HepG2 (cell line): ENCODE data around the gene ZMYND10. TPM values are rescaled to one million over a fixed set of nuclear protein-coding genes. Genes with fewer than 3 reads are reported as not detected.

ENCODE experiments used
- CC2D1A ChIP-seq: sonication (generic); formaldehyde crosslinking; IDR thresholded peaks from 2 replicates; pipeline ENCODE4 v1.8.1; 2023; ENCODE audit warnings: mild to moderate bottlenecking, missing genetic modification reagents
- CHD4 ChIP-seq: fragments of 200-600 bp; sonication (generic); IDR thresholded peaks from 2 replicates; pipeline ENCODE4 v1.7.0; 2017; ENCODE audit warnings: mild to moderate bottlenecking, low read length, borderline replicate concordance
- EZH2 ChIP-seq: conservative IDR thresholded peaks from 2 replicates; pipeline ENCODE4 v1.6.1; 2012; ENCODE audit warnings: mild to moderate bottlenecking, low read depth, low read length, moderate library complexity
- IKZF1 ChIP-seq: fragments of 450-650 bp; IDR thresholded peaks from 2 replicates; pipeline ENCODE4 v1.7.1; 2016
- JUND ChIP-seq: sonication (generic); formaldehyde crosslinking; IDR thresholded peaks from 2 replicates; pipeline ENCODE4 v1.8.0; 2022; ENCODE audit warnings: mild to moderate bottlenecking, missing genetic modification reagents
- KAT7 ChIP-seq: IDR thresholded peaks from 2 replicates; pipeline ENCODE4 v1.6.1; 2018; ENCODE audit warnings: borderline replicate concordance, missing compliant biosample characterization
- KDM5B ChIP-seq: sonication (generic); formaldehyde crosslinking; IDR thresholded peaks from 2 replicates; pipeline ENCODE4 v1.4.0; 2020; ENCODE audit warnings: missing genetic modification reagents, mild to moderate bottlenecking, borderline replicate concordance
- MED13 ChIP-seq: sonication (generic); formaldehyde crosslinking; IDR thresholded peaks from 2 replicates; pipeline ENCODE4 v1.5.0; 2020; ENCODE audit warnings: missing genetic modification reagents
- SMARCE1 ChIP-seq: fragments of 450-650 bp; IDR thresholded peaks from 2 replicates; pipeline ENCODE4 v1.6.1; 2017; ENCODE audit warnings: borderline replicate concordance
- ZBTB25 ChIP-seq: IDR thresholded peaks from 2 replicates; pipeline ENCODE4 v1.6.1; 2018; ENCODE audit warnings: missing genetic modification reagents
- ZBTB3 ChIP-seq: sonication (generic); formaldehyde crosslinking; IDR thresholded peaks from 2 replicates; pipeline ENCODE4 v1.4.0; 2020; ENCODE audit warnings: low read depth, mild to moderate bottlenecking, moderate library complexity, missing genetic modification reagents, borderline replicate concordance
- ZHX1 ChIP-seq: sonication (generic); formaldehyde crosslinking; IDR thresholded peaks from 2 replicates; pipeline ENCODE4 v1.8.1; 2022; ENCODE audit warnings: low read depth, mild to moderate bottlenecking, missing genetic modification reagents
- ZNF234 ChIP-seq: sonication (generic); formaldehyde crosslinking; conservative IDR thresholded peaks from 2 replicates; pipeline ENCODE4 v1.5.1; 2020; ENCODE audit warnings: mild to moderate bottlenecking, missing genetic modification reagents
- ZNF337 ChIP-seq: sonication (generic); formaldehyde crosslinking; IDR thresholded peaks from 2 replicates; pipeline ENCODE4 v1.5.1; 2020; ENCODE audit warnings: missing genetic modification reagents, low read depth, mild to moderate bottlenecking, borderline replicate concordance
- ZNF562 ChIP-seq: sonication (generic); formaldehyde crosslinking; IDR thresholded peaks from 2 replicates; pipeline ENCODE4 v1.8.0; 2022; ENCODE audit warnings: missing genetic modification reagents, borderline replicate concordance
- ZNF605 ChIP-seq: sonication (generic); formaldehyde crosslinking; IDR thresholded peaks from 2 replicates; pipeline ENCODE4 v1.8.0; 2022; ENCODE audit warnings: mild to moderate bottlenecking, missing genetic modification reagents
- ZNF713 ChIP-seq: sonication (generic); formaldehyde crosslinking; IDR thresholded peaks from 2 replicates; pipeline ENCODE4 v1.4.0; 2020; ENCODE audit warnings: mild to moderate bottlenecking, missing genetic modification reagents
- ZSCAN21 ChIP-seq: sonication (generic); formaldehyde crosslinking; IDR thresholded peaks from 2 replicates; pipeline ENCODE4 v1.8.0; 2022; ENCODE audit warnings: mild to moderate bottlenecking, missing genetic modification reagents, moderate library complexity, borderline replicate concordance
- polyA plus RNA-seq, 8 experiments: library from polyadenylated mRNA; depleted of rRNA in 3 of 8; stranded (reverse) in 7 of 8; unstranded in 1 of 8; fragments of >200 nt; fragmentation: Illumina TruSeq in 4 of 8; extraction: Trizol in 4 of 8; gene quantifications; 2 replicates each; pipeline versions ENCODE4 v1.2.1 to v1.2.3, GENCODE V29; 2011 to 2016; ENCODE audit warnings: low read depth in 4 of 8, missing spikeins in 1 of 8, mixed read lengths in 1 of 8; ENCODE audit not compliant: insufficient read depth in 1 of 8
- total RNA-seq, 5 experiments: library from RNA; depleted of rRNA; stranded (reverse); fragments of >200 nt; fragmentation: Illumina TruSeq; extraction: Trizol; gene quantifications; 2 replicates each; pipeline ENCODE4 v1.2.3, GENCODE V29; 2016; ENCODE audit warnings: low read depth in 1 of 5
- TF ChIP-seq, protein P1 (sequence below): sonication (generic); formaldehyde crosslinking; IDR thresholded peaks from 2 replicates; pipeline ENCODE4 v1.4.0; 2020; ENCODE audit warnings: missing genetic modification reagents
- TF ChIP-seq, protein P2 (sequence below): IDR thresholded peaks from 2 replicates; pipeline ENCODE4 v1.6.1; 2016; ENCODE audit warnings: mild to moderate bottlenecking, missing biosample characterization, missing genetic modification reagents
- TF ChIP-seq, protein P3 (sequence below): sonication (generic); formaldehyde crosslinking; conservative IDR thresholded peaks from 2 replicates; pipeline ENCODE4 v1.8.0; 2022; ENCODE audit warnings: missing genetic modification reagents

Gene ZMYND10
- total and polyA plus RNA-seq, 2 of the 13 experiments (the other 11 are each of a cell fraction or from before 2014, with no cell fraction given) = 0.60 to 0.74 TPM

GRCh38 chr3:50292159-50293078 is 53.1 kb downstream of the ZMYND10 start, which contains the start of gene IFRD2 (continued):
- TF ChIP-seq ZBTB3 (CRISPR knock-in tag) (no peak), ZNF713 (CRISPR knock-in tag) (0 out of 2 replicates have a peak, but pooled peaks have one; percentile 52), IKZF1 (no peak), EZH2 (no peak), ZNF234 (CRISPR knock-in tag) (no peak), ZHX1 (CRISPR knock-in tag) (0 out of 2 replicates have a peak, but pooled peaks have one; percentile 45), KAT7 (CRISPR knock-in tag) (no peak), CC2D1A (CRISPR knock-in tag) (no peak), ZNF562 (no peak), JUND (CRISPR knock-in tag) (no peak; the same call in 1 of the 2 replicates), SMARCE1 (no peak), CHD4 (no peak), KDM5B (peak; percentile 82; the same call in 1 of the 2 replicates), ZSCAN21 (CRISPR knock-in tag) (0 out of 2 replicates have a peak, but pooled peaks have one; percentile 2), ZNF337 (CRISPR knock-in tag) (0 out of 2 replicates have a peak, but pooled peaks have one; percentile 34), MED13 (CRISPR knock-in tag) (no peak), ZBTB25 (CRISPR knock-in tag) (peak; percentile 32; the same call in 1 of the 2 replicates), ZNF605 (CRISPR knock-in tag) (no peak; the same call in 1 of the 2 replicates)
- TF ChIP-seq, protein P1, sequence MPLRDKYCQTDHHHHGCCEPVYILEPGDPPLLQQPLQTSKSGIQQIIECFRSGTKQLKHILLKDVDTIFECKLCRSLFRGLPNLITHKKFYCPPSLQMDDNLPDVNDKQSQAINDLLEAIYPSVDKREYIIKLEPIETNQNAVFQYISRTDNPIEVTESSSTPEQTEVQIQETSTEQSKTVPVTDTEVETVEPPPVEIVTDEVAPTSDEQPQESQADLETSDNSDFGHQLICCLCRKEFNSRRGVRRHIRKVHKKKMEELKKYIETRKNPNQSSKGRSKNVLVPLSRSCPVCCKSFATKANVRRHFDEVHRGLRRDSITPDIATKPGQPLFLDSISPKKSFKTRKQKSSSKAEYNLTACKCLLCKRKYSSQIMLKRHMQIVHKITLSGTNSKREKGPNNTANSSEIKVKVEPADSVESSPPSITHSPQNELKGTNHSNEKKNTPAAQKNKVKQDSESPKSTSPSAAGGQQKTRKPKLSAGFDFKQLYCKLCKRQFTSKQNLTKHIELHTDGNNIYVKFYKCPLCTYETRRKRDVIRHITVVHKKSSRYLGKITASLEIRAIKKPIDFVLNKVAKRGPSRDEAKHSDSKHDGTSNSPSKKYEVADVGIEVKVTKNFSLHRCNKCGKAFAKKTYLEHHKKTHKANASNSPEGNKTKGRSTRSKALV (CRISPR knock-in tag) = no peak; the same call in 1 of the 2 replicates
- TF ChIP-seq, protein P2, sequence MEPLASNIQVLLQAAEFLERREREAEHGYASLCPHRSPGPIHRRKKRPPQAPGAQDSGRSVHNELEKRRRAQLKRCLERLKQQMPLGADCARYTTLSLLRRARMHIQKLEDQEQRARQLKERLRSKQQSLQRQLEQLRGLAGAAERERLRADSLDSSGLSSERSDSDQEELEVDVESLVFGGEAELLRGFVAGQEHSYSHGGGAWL = peak; percentile 84
- TF ChIP-seq, protein P3, sequence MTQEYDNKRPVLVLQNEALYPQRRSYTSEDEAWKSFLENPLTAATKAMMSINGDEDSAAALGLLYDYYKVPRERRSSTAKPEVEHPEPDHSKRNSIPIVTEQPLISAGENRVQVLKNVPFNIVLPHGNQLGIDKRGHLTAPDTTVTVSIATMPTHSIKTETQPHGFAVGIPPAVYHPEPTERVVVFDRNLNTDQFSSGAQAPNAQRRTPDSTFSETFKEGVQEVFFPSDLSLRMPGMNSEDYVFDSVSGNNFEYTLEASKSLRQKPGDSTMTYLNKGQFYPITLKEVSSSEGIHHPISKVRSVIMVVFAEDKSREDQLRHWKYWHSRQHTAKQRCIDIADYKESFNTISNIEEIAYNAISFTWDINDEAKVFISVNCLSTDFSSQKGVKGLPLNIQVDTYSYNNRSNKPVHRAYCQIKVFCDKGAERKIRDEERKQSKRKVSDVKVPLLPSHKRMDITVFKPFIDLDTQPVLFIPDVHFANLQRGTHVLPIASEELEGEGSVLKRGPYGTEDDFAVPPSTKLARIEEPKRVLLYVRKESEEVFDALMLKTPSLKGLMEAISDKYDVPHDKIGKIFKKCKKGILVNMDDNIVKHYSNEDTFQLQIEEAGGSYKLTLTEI (CRISPR knock-in tag) = no peak
